GM12874 (cell line): Measurements from ENCODE around the gene MDGA2.

Source experiments
- TF ChIP-seq, protein P1 (sequence below): IDR thresholded peaks from 2 replicates; pipeline ENCODE4 v1.5.1; 2011; ENCODE audit warnings: low read depth, mild to moderate bottlenecking, control low read depth, low read length, moderate library complexity; ENCODE audit not compliant: insufficient read depth

The MDGA2 gene

DNA sequence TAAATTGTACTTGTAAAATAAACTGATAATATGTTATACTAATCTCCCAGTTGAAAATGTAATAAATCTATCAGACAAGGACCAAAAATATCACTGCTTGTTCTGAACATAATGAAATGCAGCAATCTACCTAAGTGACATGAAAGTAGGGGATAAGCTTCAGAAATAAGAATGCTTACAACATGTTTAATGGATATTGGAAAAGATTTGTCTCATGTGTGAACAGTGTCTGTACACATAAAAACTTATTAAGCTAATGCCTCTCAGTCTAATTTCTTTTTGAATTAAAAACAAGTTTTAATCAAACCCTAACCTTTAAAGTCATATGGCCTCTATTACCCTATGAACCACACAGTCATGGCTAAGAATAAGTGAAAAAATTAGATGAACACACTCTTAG lies 465.3 kb downstream of the MDGA2 start:
- TF ChIP-seq, protein P1, sequence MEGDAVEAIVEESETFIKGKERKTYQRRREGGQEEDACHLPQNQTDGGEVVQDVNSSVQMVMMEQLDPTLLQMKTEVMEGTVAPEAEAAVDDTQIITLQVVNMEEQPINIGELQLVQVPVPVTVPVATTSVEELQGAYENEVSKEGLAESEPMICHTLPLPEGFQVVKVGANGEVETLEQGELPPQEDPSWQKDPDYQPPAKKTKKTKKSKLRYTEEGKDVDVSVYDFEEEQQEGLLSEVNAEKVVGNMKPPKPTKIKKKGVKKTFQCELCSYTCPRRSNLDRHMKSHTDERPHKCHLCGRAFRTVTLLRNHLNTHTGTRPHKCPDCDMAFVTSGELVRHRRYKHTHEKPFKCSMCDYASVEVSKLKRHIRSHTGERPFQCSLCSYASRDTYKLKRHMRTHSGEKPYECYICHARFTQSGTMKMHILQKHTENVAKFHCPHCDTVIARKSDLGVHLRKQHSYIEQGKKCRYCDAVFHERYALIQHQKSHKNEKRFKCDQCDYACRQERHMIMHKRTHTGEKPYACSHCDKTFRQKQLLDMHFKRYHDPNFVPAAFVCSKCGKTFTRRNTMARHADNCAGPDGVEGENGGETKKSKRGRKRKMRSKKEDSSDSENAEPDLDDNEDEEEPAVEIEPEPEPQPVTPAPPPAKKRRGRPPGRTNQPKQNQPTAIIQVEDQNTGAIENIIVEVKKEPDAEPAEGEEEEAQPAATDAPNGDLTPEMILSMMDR: no peak

DNA sequence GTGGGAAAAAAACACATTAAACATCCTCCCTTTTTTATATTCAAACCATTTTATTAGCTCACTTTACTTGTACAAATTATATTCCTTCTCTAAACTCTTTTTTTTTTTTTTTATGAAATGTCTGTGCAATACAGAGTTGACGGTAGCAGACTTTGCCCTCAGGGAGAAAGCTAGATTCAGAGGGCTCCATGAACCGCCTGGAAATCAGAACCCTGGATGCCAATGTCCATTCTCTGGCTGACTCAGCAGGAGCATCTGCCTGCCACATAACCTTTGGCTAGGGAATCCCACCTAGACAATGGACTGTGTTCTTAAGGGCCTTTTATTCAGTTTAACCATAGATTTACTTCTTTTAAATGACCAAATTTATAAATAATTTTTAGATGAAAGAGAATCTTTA lies 467.0 kb downstream of the MDGA2 start:
- TF ChIP-seq, protein P1: no peak

DNA sequence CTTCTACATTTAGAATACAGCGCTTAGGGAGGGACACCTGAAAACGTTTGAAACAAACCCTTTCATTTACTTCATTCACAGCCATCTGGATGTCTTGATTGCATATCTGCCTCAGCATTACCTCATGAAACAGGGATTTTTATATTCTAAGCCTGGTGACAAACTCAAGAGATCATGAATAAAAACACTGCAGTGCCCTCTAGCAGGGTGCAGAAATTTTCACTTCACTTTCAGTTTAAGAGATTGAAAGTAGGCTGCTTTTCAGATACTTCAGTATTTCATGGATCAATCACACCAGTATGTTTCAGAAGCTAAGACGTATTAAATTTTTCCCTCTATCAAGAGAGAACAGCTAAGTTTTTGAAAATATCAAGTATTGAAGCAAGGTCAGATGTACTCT lies 467.8 kb downstream of the MDGA2 start:
- TF ChIP-seq, protein P1: no peak

DNA sequence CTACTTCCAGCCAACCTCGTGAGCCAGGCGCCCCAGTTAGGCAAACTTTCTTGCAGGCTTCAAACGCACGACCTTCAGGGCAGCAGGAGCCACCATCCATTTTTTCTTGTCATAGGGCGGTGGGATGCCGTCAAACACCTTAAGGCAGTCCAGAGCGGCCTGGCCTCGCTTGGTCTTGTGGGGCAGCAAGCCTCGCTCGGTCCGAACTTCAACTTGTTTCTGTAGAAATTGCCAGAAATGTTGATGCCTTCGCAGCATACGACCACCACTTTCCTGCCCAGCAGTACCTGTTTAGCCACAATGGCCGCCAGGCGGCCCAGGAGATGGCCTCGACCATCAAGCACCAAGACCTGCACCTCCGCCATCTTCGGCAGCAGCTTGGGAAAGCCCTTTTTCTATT lies 474.7 kb downstream of the MDGA2 start:
- TF ChIP-seq, protein P1: no peak

DNA sequence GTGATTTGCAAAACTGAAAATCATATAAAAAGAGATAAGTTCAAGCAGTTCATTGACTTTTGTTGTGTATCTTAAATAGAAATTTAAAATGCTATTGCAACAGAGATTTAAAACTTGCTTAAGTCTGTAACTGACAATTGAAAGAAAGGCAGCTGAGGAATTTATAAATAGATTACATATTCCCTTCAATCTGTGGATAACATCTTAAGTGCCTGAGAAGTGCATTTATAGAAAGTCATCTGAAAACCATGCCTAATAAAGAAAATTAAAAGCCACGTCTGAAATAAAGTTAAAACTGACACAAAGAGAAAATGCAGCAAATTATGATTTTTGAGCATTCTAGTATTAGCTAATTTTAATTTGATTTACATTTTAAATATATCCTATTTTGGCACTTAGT lies 479.8 kb downstream of the MDGA2 start:
- TF ChIP-seq, protein P1: no peak

DNA sequence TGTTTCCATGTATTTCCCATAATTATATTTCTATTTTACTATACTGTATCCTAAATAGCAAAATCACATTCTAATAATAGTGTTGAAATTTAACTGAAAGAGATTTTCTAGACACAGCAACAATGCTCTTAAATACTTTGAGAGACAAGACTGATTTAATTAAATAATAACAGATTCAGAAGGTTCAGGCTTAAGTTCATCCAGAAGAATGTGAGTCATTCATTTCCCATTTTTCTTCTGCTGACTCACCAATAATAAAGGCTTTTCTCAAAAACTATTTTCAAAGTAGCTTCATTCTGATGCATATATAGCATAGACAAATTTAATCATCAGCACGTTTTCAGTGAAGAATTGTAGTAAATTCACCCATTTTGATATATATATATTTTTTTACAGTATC lies 481.4 kb downstream of the MDGA2 start:
- TF ChIP-seq, protein P1: no peak

DNA sequence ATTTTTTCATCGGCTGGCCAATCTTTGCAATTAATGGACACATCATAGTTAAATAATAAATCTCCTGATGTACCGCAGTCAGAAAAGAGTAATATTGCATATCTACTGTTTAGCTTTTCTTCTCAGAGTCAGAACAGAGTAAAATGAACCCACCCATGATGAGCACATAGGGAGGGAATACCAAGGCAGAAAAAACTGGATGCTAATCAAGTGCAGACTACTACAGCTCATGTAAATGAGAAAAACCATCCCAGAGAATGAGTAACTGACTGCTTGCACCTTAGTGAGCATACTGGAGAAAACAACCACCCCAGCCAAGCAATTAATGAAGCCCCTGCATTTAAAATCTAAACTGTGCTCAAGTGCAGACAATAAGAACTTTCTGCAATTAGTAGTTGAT lies 483.7 kb downstream of the MDGA2 start:
- TF ChIP-seq, protein P1: no peak
